Fibroblast of skin of back (primary cell): ENCODE results near the gene MED12L.

Source experiments
- DNase-seq: peaks from one replicate; pipeline ENCODE4 v3.0.0-alpha.2; 2013

Gene MED12L

GRCh38 chr3:151091685-151092345 is 6.4 kb downstream of the MED12L start:
- DNase-seq = no peak

GRCh38 chr3:151093148-151093547 is 7.7 kb downstream of the MED12L start:
- no peak for DNase-seq

- no peak for DNase-seq
Measured at GRCh38 chr3:151093905-151094304, 8.4 kb downstream of the MED12L start.

GRCh38 chr3:151096716-151097115 is 11.3 kb downstream of the MED12L start:
- no peak for DNase-seq

GRCh38 chr3:151100076-151100475 is 14.6 kb downstream of the MED12L start:
- DNase-seq = no peak

GRCh38 chr3:151101270-151101969 is 16.0 kb downstream of the MED12L start:
- no peak for DNase-seq

- no peak for DNase-seq
Measured at GRCh38 chr3:151106311-151106710, 20.8 kb downstream of the MED12L start.

GRCh38 chr3:151107177-151107576 is 21.7 kb downstream of the MED12L start:
- DNase-seq = no peak

- DNase-seq = peak; percentile 33
Measured at GRCh38 chr3:151107701-151108100, 22.2 kb downstream of the MED12L start.

- no peak for DNase-seq
Measured at GRCh38 chr3:151109286-151109800, 23.9 kb downstream of the MED12L start.

- no peak for DNase-seq
Measured at GRCh38 chr3:151112731-151113130, 27.3 kb downstream of the MED12L start.

- no peak for DNase-seq
Measured at GRCh38 chr3:151113343-151113742, 27.9 kb downstream of the MED12L start.

GRCh38 chr3:151117047-151117446 is 31.6 kb downstream of the MED12L start:
- DNase-seq = no peak

- DNase-seq = no peak
Measured at GRCh38 chr3:151119188-151119587, 33.7 kb downstream of the MED12L start.

- no peak for DNase-seq
Measured at GRCh38 chr3:151120409-151120808, 34.9 kb downstream of the MED12L start.

GRCh38 chr3:151121016-151121415 is 35.6 kb downstream of the MED12L start:
- DNase-seq = no peak

- no peak for DNase-seq
Measured at GRCh38 chr3:151123827-151124226, 38.4 kb downstream of the MED12L start.

GRCh38 chr3:151124476-151124875 is 39.0 kb downstream of the MED12L start:
- DNase-seq = no peak

- no peak for DNase-seq
Measured at GRCh38 chr3:151130428-151130827, 45.0 kb downstream of the MED12L start.

GRCh38 chr3:151133175-151133574 is 47.7 kb downstream of the MED12L start:
- DNase-seq = no peak

- no peak for DNase-seq
Measured at GRCh38 chr3:151133917-151134450, 48.5 kb downstream of the MED12L start.

GRCh38 chr3:151135541-151136337 is 50.3 kb downstream of the MED12L start:
- DNase-seq = no peak

- no peak for DNase-seq
Measured at GRCh38 chr3:151142929-151143328, 57.5 kb downstream of the MED12L start.
